HFFc6 (cell line): Measurements from ENCODE around the gene DDI2. TPM values are rescaled to one million over a fixed set of nuclear protein-coding genes. Genes with fewer than 3 reads are reported as not detected.

ENCODE experiments used
- DNase-seq: peaks from one replicate; pipeline ENCODE4 v3.0.0-alpha.2; 2018
- H3K27ac Mint-ChIP-seq: 2 replicates; pipeline ENCODE4 v1.8.0; 2020; ENCODE audit warnings: mild to moderate bottlenecking, mixed read lengths
- H3K27me3 Mint-ChIP-seq: 2 replicates; pipeline ENCODE4 v1.8.0; 2021; ENCODE audit warnings: mild to moderate bottlenecking, moderate library complexity, mixed read lengths; ENCODE audit not compliant: insufficient read depth
- H3K36me3 Mint-ChIP-seq: 2 replicates; pipeline ENCODE4 v1.8.0; 2021; ENCODE audit warnings: low read depth, mixed read lengths
- H3K4me1 Mint-ChIP-seq: 2 replicates; pipeline ENCODE4 v1.8.0; 2020; ENCODE audit warnings: low read depth, mixed read lengths
- H3K4me3 Mint-ChIP-seq: 2 replicates; pipeline ENCODE4 v1.8.0; 2020; ENCODE audit warnings: mild to moderate bottlenecking, moderate library complexity, mixed read lengths
- H3K9me3 Mint-ChIP-seq: 2 replicates; pipeline ENCODE4 v1.8.0; 2020; ENCODE audit warnings: mild to moderate bottlenecking, mixed read lengths
- total RNA-seq, 6 experiments: library from RNA; stranded (reverse); fragmentation: NEBNext Ultra II Directional; extraction: Animal tissue kit (Norgen Biotek cat#: 25700); gene quantifications; 2 replicates in 1 of 6; 3 replicates in 5 of 6; pipeline ENCODE4 v1.2.3, GENCODE V29; 2021
- TF ChIP-seq, protein P1 (sequence below): fragments of 200-600 bp; sonication (generic); IDR thresholded peaks from 2 replicates; pipeline ENCODE4 v1.5.0; 2021; ENCODE audit warnings: antibody characterized with exemption, mild to moderate bottlenecking

Gene DDI2
- total RNA-seq, 6 experiments from 2014 or later, result 11.6 to 15.3 (median 13.3) TPM

GRCh38 chr1:15717418-15718125, 100.3 kb downstream of the DDI2 start:
- peaks cover 9% of the 10 kb centered on the region for H3K4me1 Mint-ChIP-seq
- peaks cover 4% of the 10 kb centered on the region; the same call in 1 of the 2 replicates for H3K27me3 Mint-ChIP-seq
- H3K4me3 Mint-ChIP-seq, result no peak overlapping the region
- peaks cover 4% of the 10 kb centered on the region; the same call in 1 of the 2 replicates for H3K36me3 Mint-ChIP-seq
- no peak overlapping the region for H3K27ac Mint-ChIP-seq
- TF ChIP-seq, protein P1, sequence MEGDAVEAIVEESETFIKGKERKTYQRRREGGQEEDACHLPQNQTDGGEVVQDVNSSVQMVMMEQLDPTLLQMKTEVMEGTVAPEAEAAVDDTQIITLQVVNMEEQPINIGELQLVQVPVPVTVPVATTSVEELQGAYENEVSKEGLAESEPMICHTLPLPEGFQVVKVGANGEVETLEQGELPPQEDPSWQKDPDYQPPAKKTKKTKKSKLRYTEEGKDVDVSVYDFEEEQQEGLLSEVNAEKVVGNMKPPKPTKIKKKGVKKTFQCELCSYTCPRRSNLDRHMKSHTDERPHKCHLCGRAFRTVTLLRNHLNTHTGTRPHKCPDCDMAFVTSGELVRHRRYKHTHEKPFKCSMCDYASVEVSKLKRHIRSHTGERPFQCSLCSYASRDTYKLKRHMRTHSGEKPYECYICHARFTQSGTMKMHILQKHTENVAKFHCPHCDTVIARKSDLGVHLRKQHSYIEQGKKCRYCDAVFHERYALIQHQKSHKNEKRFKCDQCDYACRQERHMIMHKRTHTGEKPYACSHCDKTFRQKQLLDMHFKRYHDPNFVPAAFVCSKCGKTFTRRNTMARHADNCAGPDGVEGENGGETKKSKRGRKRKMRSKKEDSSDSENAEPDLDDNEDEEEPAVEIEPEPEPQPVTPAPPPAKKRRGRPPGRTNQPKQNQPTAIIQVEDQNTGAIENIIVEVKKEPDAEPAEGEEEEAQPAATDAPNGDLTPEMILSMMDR, result no peak
- no peaks in the 10 kb centered on the region for H3K9me3 Mint-ChIP-seq
- no peak for DNase-seq

DNA sequence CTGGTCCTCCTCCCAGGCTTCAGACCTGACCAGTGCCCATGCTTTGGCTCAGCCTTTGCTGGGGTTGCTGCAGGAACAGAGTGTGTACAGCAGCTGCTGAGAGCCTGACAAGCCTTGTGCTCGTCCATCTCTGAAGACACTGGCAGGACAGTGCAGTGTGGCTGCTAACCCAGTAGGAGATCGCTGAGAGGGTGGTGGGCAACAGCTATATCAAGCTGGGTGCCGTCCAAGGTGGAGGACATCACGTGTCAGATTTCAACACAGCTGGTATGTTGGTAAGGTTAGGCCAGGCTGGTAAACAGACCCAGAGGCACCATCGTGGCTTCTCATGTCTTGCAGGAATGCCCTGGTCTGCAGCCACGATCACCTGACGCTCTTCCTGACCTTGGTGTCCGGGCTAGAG, 100.9 kb downstream of the DDI2 start:
- no peaks in the 10 kb centered on the region for H3K9me3 Mint-ChIP-seq
- H3K27me3 Mint-ChIP-seq, result peaks cover 4% of the 10 kb centered on the region; the same call in 1 of the 2 replicates
- H3K36me3 Mint-ChIP-seq, result peaks cover 4% of the 10 kb centered on the region; the same call in 1 of the 2 replicates
- DNase-seq, result no peak
- TF ChIP-seq, protein P1, result no peak
- H3K4me1 Mint-ChIP-seq, result peaks cover 14% of the 10 kb centered on the region
- H3K4me3 Mint-ChIP-seq, result no peak overlapping the region
- H3K27ac Mint-ChIP-seq, result no peak overlapping the region

Other genes with a start within 250 kb of the DDI2 start
- gene EFHD2, start 207.6 kb upstream of the DDI2 start, total RNA-seq, result 10 to 100 TPM; 41.2 to 67.2 (median 65.3) TPM
- not detected for gene CTRC, start 179.0 kb upstream of the DDI2 start, total RNA-seq
- gene CELA2A, start 160.7 kb upstream of the DDI2 start, total RNA-seq, result not detected
- gene CELA2B, start 141.4 kb upstream of the DDI2 start, total RNA-seq, result not detected
- gene CASP9, start 93.2 kb upstream of the DDI2 start, total RNA-seq, result 1 to 10 TPM; 7.2 to 8.9 (median 7.8) TPM
- gene DNAJC16, start 90.6 kb upstream of the DDI2 start, total RNA-seq, result 10 to 100 TPM; 21.5 to 26.5 (median 22.8) TPM
- gene AGMAT, start 32.4 kb upstream of the DDI2 start, total RNA-seq, result under 1 TPM in 3 of 6 experiments, not detected in 3; 0.07 to 0.14 (median 0.09) TPM
- 10 to 100 TPM; 61.5 to 70.5 (median 66.0) TPM for gene PLEKHM2, start 66.9 kb downstream of the DDI2 start, total RNA-seq
- under 1 TPM; 0.26 to 0.68 (median 0.43) TPM for gene SLC25A34, start 118.8 kb downstream of the DDI2 start, total RNA-seq
- not detected for gene TMEM82, start 125.0 kb downstream of the DDI2 start, total RNA-seq
- 100 to 1,000 TPM in 4 of 6 experiments, 10 to 100 TPM in 2; 98.4 to 127 (median 110) TPM for gene FBLIM1, start 141.3 kb downstream of the DDI2 start, total RNA-seq
- gene UQCRHL, start 190.2 kb downstream of the DDI2 start, total RNA-seq, result 1 to 10 TPM in 5 of 6 experiments, under 1 TPM in 1; 0.75 to 1.8 (median 1.5) TPM
- gene SPEN, start 230.2 kb downstream of the DDI2 start, total RNA-seq, result 10 to 100 TPM; 25.7 to 30.2 (median 27.6) TPM